PC-9 (cell line): ENCODE results near the gene ST3GAL2. TPM values are rescaled to one million over a fixed set of nuclear protein-coding genes. Genes with fewer than 3 reads are reported as not detected.

Source experiments
- BruUV-seq: library from RNA; stranded (reverse); fragments of 400-500 nt; replicated peaks from 2 replicates; lab custom pipeline; 2021; lab: Mats Ljungman, UMichigan
- CTCF ChIA-PET: fragments of 300-600 bp; sonication (Branson Sonifier 250); formaldehyde crosslinking; loops from one replicate; lab custom pipeline; 2022; ENCODE audit warnings: antibody characterized with exemption; lab: Charles Lee
- POLR2A ChIA-PET: fragments of 300-600 bp; sonication (Branson Sonifier 250); formaldehyde crosslinking; loops from one replicate; lab custom pipeline; 2022; ENCODE audit warnings: antibody characterized with exemption; ENCODE audit not compliant: unreplicated experiment; lab: Charles Lee
- DNase-seq, 2 experiments: peaks; one replicate each; pipeline versions ENCODE4 v3.0.0 to v3.0.0-alpha.2; 2015 to 2022; ENCODE audit warnings: mixed read lengths in 1 of 2
- H2AFZ ChIP-seq: fragments of 200-600 bp; sonication (generic); 2 replicates; pipeline ENCODE4 v1.8.1; 2017; ENCODE audit warnings: antibody characterized with exemption
- H3F3A ChIP-seq: fragments of 200-600 bp; sonication (generic); 2 replicates; pipeline ENCODE4 v1.8.1; 2017; ENCODE audit warnings: antibody characterized with exemption, mild to moderate bottlenecking, low read depth; ENCODE audit not compliant: insufficient read depth
- H3K27ac ChIP-seq: fragments of 200-600 bp; sonication (generic); 2 replicates; pipeline ENCODE4 v1.6.1; 2016; ENCODE audit warnings: mixed run types
- H3K27me3 ChIP-seq: fragments of 200-600 bp; sonication (generic); 2 replicates; pipeline ENCODE4 v1.6.1; 2016; ENCODE audit warnings: low read depth, mixed run types; ENCODE audit not compliant: insufficient read depth
- H3K36me3 ChIP-seq: fragments of 200-600 bp; sonication (generic); 2 replicates; pipeline ENCODE4 v1.6.1; 2016; ENCODE audit warnings: low read depth, mixed run types
- H3K4me1 ChIP-seq: fragments of 200-600 bp; sonication (generic); replicated peaks from 2 replicates; pipeline ENCODE4 v1.6.1; 2016; ENCODE audit warnings: mixed run types; ENCODE audit not compliant: insufficient read depth
- H3K4me2 ChIP-seq: fragments of 200-600 bp; sonication (generic); 2 replicates; pipeline ENCODE4 v1.6.1; 2017; ENCODE audit warnings: mixed run types
- H3K4me3 ChIP-seq: fragments of 200-600 bp; sonication (generic); 2 replicates; pipeline ENCODE4 v1.6.1; 2016; ENCODE audit warnings: mixed run types
- H3K79me2 ChIP-seq: fragments of 200-600 bp; sonication (generic); 2 replicates; pipeline ENCODE4 v1.6.1; 2017; ENCODE audit warnings: low read depth, mixed run types
- H3K9me2 ChIP-seq: fragments of 200-600 bp; sonication (generic); 2 replicates; pipeline ENCODE4 v1.8.1; 2017; ENCODE audit warnings: mild to moderate bottlenecking; ENCODE audit not compliant: insufficient read depth
- H3K9me3 ChIP-seq: fragments of 200-600 bp; sonication (generic); 2 replicates; pipeline ENCODE4 v1.8.1; 2016; ENCODE audit warnings: low read depth; ENCODE audit not compliant: insufficient read depth
- H4K20me1 ChIP-seq: fragments of 200-600 bp; sonication (generic); 2 replicates; pipeline ENCODE4 v1.8.1; 2017; ENCODE audit not compliant: insufficient read depth
- CTCF ChIP-seq: fragments of 200-600 bp; sonication (generic); conservative IDR thresholded peaks from 2 replicates; pipeline ENCODE4 v1.6.1; 2017; ENCODE audit warnings: mixed run types, antibody characterized with exemption, mild to moderate bottlenecking, moderate library complexity
- EZH2 ChIP-seq: fragments of 200-600 bp; sonication (generic); IDR thresholded peaks from 2 replicates; pipeline ENCODE4 v1.8.0; 2017; ENCODE audit warnings: antibody characterized with exemption, low read depth
- intact Hi-C: fragments of 100-400 bp; cut with micrococcal nuclease; formaldehyde crosslinking; loops from one replicate; pipeline ENCODE4 v1.10.0; 2022; ENCODE audit not compliant: unreplicated experiment
- total RNA-seq: library from RNA; stranded (reverse); gene quantifications from 2 replicates; pipeline ENCODE4 v1.2.3, GENCODE V29; 2021

ST3GAL2 gene
- total RNA-seq, 1 experiment from 2014 or later: 9.7 TPM

- TF ChIP-seq EZH2: no peak
- Histone ChIP-seq H3K9me3 (no peaks in the 10 kb centered on the region), H2AFZ (no peak overlapping the region), H3K36me3 (no peaks in the 10 kb centered on the region), H3F3A (peaks cover 9% of the 10 kb centered on the region; the same call in 1 of the 2 replicates), H3K27me3 (no peaks in the 10 kb centered on the region), H3K79me2 (no peaks in the 10 kb centered on the region), H3K9me2 (no peaks in the 10 kb centered on the region), H3K4me1 (peaks cover 18% of the 10 kb centered on the region), H3K4me2 (no peak overlapping the region), H3K27ac (no peak overlapping the region), H4K20me1 (no peaks in the 10 kb centered on the region), H3K4me3 (no peak overlapping the region)
- DNase-seq: no peak
- ChIA-PET POLR2A (no interaction called here), CTCF (no interaction called here)
- BruUV-seq: no TSS peak
- intact Hi-C loops: loop anchor here (5.0 kb wide), 1 partner anchor 77 kb away; no protein-coding TSS in a partner anchor
Measured at GRCh38 chr16:70394853-70395252, 44.0 kb downstream of the ST3GAL2 start.

GRCh38 chr16:70393662-70394061, 45.2 kb downstream of the ST3GAL2 start:
- DNase-seq: no peak
- H3K9me3 ChIP-seq: no peaks in the 10 kb centered on the region
- ChIA-PET POLR2A (interaction anchor here (0.5 kb wide), 1 partner anchor 20 kb away, joined by 9 read pairs; no protein-coding TSS in a partner anchor), CTCF (no interaction called here)
- H3K36me3 ChIP-seq: no peaks in the 10 kb centered on the region
- intact Hi-C loops: no loop called here
- no peak overlapping the region for H3K27ac ChIP-seq
- H3K4me3 ChIP-seq: no peak overlapping the region
- H3K4me2 ChIP-seq: no peak overlapping the region
- no peaks in the 10 kb centered on the region for H3K27me3 ChIP-seq
- H3K4me1 ChIP-seq: peaks cover 18% of the 10 kb centered on the region
- H3K79me2 ChIP-seq: no peaks in the 10 kb centered on the region
- no peak overlapping the region for H2AFZ ChIP-seq
- H4K20me1 ChIP-seq: no peaks in the 10 kb centered on the region
- H3K9me2 ChIP-seq: no peaks in the 10 kb centered on the region
- H3F3A ChIP-seq: peaks cover 9% of the 10 kb centered on the region; the same call in 1 of the 2 replicates
- no TSS peak for BruUV-seq
- TF ChIP-seq CTCF (no peak), EZH2 (no peak)

GRCh38 chr16:70392606-70393005, 46.3 kb downstream of the ST3GAL2 start:
- peaks cover 14% of the 10 kb centered on the region; the same call in 1 of the 2 replicates for H3F3A ChIP-seq
- H4K20me1 ChIP-seq: no peaks in the 10 kb centered on the region
- H3K4me3 ChIP-seq: no peak overlapping the region
- no peaks in the 10 kb centered on the region for H3K79me2 ChIP-seq
- no peak for DNase-seq
- H3K4me1 ChIP-seq: peaks cover 18% of the 10 kb centered on the region
- no peak for TF ChIP-seq EZH2
- no peak for TF ChIP-seq CTCF
- intact Hi-C loops: no loop called here
- H2AFZ ChIP-seq: no peak overlapping the region
- no peaks in the 10 kb centered on the region for H3K36me3 ChIP-seq
- no peaks in the 10 kb centered on the region for H3K9me3 ChIP-seq
- no peak overlapping the region for H3K27ac ChIP-seq
- H3K9me2 ChIP-seq: no peaks in the 10 kb centered on the region
- no peak overlapping the region for H3K4me2 ChIP-seq
- ChIA-PET POLR2A (no interaction called here), CTCF (no interaction called here)
- H3K27me3 ChIP-seq: no peaks in the 10 kb centered on the region
- no TSS peak for BruUV-seq
